Lower lobe of right lung (tissue), 2 donors: ENCODE results near the gene USP31. TPM values are rescaled to one million over a fixed set of nuclear protein-coding genes. Genes with fewer than 3 reads are reported as not detected.

Source experiments
- ATAC-seq, 2 donors: fragments of 200-7000 bp; cut with Tn5 transposase; one replicate each; pipeline ENCODE4 v1.9.1; 2020 to 2022; ENCODE audit warnings: mild to moderate bottlenecking in 2 of 2, moderate library complexity in 2 of 2
- DNase-seq: peaks from one replicate; pipeline ENCODE4 v3.0.0-alpha.2; 2020
- H3K27ac ChIP-seq: fragments of 200-600 bp; one replicate; pipeline ENCODE4 v1.8.0; 2022
- H3K27me3 ChIP-seq: fragments of 200-600 bp; one replicate; pipeline ENCODE4 v1.8.0; 2022; ENCODE audit warnings: low read depth
- H3K36me3 ChIP-seq: fragments of 200-600 bp; one replicate; pipeline ENCODE4 v1.8.0; 2022; ENCODE audit warnings: mild to moderate bottlenecking
- H3K4me1 ChIP-seq: fragments of 200-600 bp; one replicate; pipeline ENCODE4 v1.8.0; 2022
- H3K4me3 ChIP-seq: fragments of 200-600 bp; one replicate; pipeline ENCODE4 v1.8.0; 2022; ENCODE audit warnings: mild to moderate bottlenecking
- H3K9me3 ChIP-seq: fragments of 200-600 bp; one replicate; pipeline ENCODE4 v1.8.0; 2022
- CTCF ChIP-seq: fragments of 200-600 bp; IDR thresholded peaks from one replicate; pipeline ENCODE4 v1.8.0; 2022; ENCODE audit warnings: antibody characterized with exemption, mild to moderate bottlenecking
- intact Hi-C: fragments of 100-400 bp; cut with DNase I; formaldehyde crosslinking; loops from one replicate; pipeline ENCODE4 v1.11.0; 2022
- total RNA-seq: library from RNA; stranded (reverse); fragmentation: NEBNext Ultra II Directional; extraction: Animal tissue kit (Norgen Biotek cat#: 25700); gene quantifications from one replicate; pipeline ENCODE4 v1.2.1, GENCODE V29; 2021
- donor health status: DM: no; HTN: yes; CAD: no; lungs with severe emphysema.

USP31 gene
- total RNA-seq, 1 donor from 2014 or later: 13.1 TPM

DNA sequence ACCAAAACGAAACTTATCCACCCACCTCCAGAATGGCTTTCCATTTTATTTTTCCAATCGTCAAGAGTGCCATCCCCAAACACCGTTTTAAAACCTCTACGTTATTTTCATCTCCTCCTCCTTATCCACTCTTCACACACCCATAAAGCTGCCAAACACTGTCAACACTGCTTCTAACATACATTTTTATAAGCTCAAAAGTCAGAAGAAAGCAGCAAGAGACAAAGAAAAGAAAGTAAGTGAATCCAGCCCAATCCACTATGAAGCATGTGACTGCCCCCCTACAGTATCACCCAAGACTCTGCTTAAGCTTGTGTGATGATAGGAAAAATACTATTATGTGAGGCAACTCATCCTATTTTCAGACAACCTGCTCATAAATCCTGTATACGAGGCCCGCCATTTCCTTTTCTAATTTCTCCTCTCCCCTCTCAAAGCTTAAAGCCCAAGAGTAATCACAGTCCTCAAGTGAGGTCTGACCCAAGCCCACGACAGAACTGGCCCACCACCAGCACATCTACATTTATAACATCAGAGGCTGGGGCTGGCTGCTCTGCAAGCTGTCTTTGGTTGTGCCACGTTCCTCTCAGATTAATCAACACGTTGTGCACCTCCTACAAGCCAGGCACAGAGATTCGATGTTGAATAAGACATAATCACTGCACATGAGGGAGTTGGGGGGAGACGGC, 16.3 kb downstream of the USP31 start:
- Histone ChIP-seq H3K4me1 (peaks cover 20% of the 10 kb centered on the region), H3K27ac (peak overlapping the region; percentile 59), H3K36me3 (no peaks in the 10 kb centered on the region), H3K27me3 (no peaks in the 10 kb centered on the region), H3K4me3 (no peak overlapping the region), H3K9me3 (peaks cover 6% of the 10 kb centered on the region)
- no peak for TF ChIP-seq CTCF
- ATAC-seq (no peak), DNase-seq (no peak)
- intact Hi-C loops: no loop called here

- ATAC-seq: peak; percentile 46 to 70
- peaks cover 20% of the 10 kb centered on the region for H3K4me1 ChIP-seq
- DNase-seq: no peak
- peak overlapping the region; percentile 59 for H3K27ac ChIP-seq
- H3K4me3 ChIP-seq: no peak overlapping the region
- no peak for TF ChIP-seq CTCF
- peaks cover 4% of the 10 kb centered on the region for H3K9me3 ChIP-seq
- H3K36me3 ChIP-seq: no peaks in the 10 kb centered on the region
- no peaks in the 10 kb centered on the region for H3K27me3 ChIP-seq
- intact Hi-C loops: no loop called here
Observed at GRCh38 chr16:23131931-23132621, 17.2 kb downstream of the USP31 start.

GRCh38 chr16:23131436-23131835, 17.8 kb downstream of the USP31 start:
- intact Hi-C loops: no loop called here
- no peak for TF ChIP-seq CTCF
- no peaks in the 10 kb centered on the region for H3K36me3 ChIP-seq
- peak overlapping the region; percentile 59 for H3K27ac ChIP-seq
- no peak for DNase-seq
- H3K4me1 ChIP-seq: peaks cover 20% of the 10 kb centered on the region
- H3K27me3 ChIP-seq: no peaks in the 10 kb centered on the region
- no peaks in the 10 kb centered on the region for H3K9me3 ChIP-seq
- no peak overlapping the region for H3K4me3 ChIP-seq
- no peak for ATAC-seq

- DNase-seq (no peak), ATAC-seq (no peak)
- Histone ChIP-seq H3K27ac (peak overlapping the region; percentile 59), H3K36me3 (no peaks in the 10 kb centered on the region), H3K4me1 (peaks cover 20% of the 10 kb centered on the region), H3K9me3 (no peaks in the 10 kb centered on the region), H3K27me3 (no peaks in the 10 kb centered on the region), H3K4me3 (no peak overlapping the region)
- intact Hi-C loops: no loop called here
- TF ChIP-seq CTCF: no peak
Observed at GRCh38 chr16:23131036-23131435, 18.2 kb downstream of the USP31 start.

- H3K4me3 ChIP-seq: no peak overlapping the region
- H3K36me3 ChIP-seq: no peaks in the 10 kb centered on the region
- DNase-seq (no peak), ATAC-seq (no peak)
- H3K27me3 ChIP-seq: no peaks in the 10 kb centered on the region
- no peak for TF ChIP-seq CTCF
- H3K27ac ChIP-seq: no peak overlapping the region
- peaks cover 33% of the 10 kb centered on the region for H3K4me1 ChIP-seq
- no peaks in the 10 kb centered on the region for H3K9me3 ChIP-seq
- intact Hi-C loops: no loop called here
Observed at GRCh38 chr16:23129686-23130085, 19.6 kb downstream of the USP31 start.
